HepG2 (cell line): ENCODE data around the gene PLCB4.

Experiments used
- EZH2 ChIP-seq: conservative IDR thresholded peaks from 2 replicates; pipeline ENCODE4 v1.6.1; 2012; ENCODE audit warnings: mild to moderate bottlenecking, low read depth, low read length, moderate library complexity
- HOXA5 ChIP-seq: sonication (generic); formaldehyde crosslinking; IDR thresholded peaks from 2 replicates; pipeline ENCODE4 v1.4.0; 2020; ENCODE audit warnings: missing genetic modification reagents
- JDP2 ChIP-seq: sonication (generic); formaldehyde crosslinking; IDR thresholded peaks from 2 replicates; pipeline ENCODE4 v1.8.1; 2022; ENCODE audit warnings: missing genetic modification reagents, borderline replicate concordance
- MYC ChIP-seq: sonication (generic); formaldehyde crosslinking; IDR thresholded peaks from 2 replicates; pipeline ENCODE4 v1.9.0; 2021; ENCODE audit warnings: missing genetic modification reagents, borderline replicate concordance
- POLR2A ChIP-seq, 2 experiments: IDR thresholded peaks; 2 replicates each; pipeline ENCODE4 v1.6.1; 2011; ENCODE audit warnings: low read depth in 2 of 2, low read length in 2 of 2, mild to moderate bottlenecking in 1 of 2, moderate library complexity in 1 of 2; ENCODE audit not compliant: insufficient read depth in 1 of 2
- RNF2 ChIP-seq: fragments of 450-650 bp; conservative IDR thresholded peaks from 2 replicates; pipeline ENCODE4 v1.6.1; 2016; ENCODE audit warnings: low read depth
- SMARCE1 ChIP-seq: fragments of 450-650 bp; IDR thresholded peaks from 2 replicates; pipeline ENCODE4 v1.6.1; 2017; ENCODE audit warnings: borderline replicate concordance
- ZFP1 ChIP-seq: IDR thresholded peaks from 2 replicates; pipeline ENCODE4 v1.6.1; 2016
- ZFP62 ChIP-seq: sonication (generic); formaldehyde crosslinking; IDR thresholded peaks from 2 replicates; pipeline ENCODE4 v1.4.0; 2020; ENCODE audit warnings: missing genetic modification reagents
- ZMYM2 ChIP-seq: sonication (generic); formaldehyde crosslinking; IDR thresholded peaks from 2 replicates; pipeline ENCODE4 v1.8.0; 2022; ENCODE audit warnings: mild to moderate bottlenecking, missing genetic modification reagents
- TF ChIP-seq, protein P1 (sequence below): sonication (generic); formaldehyde crosslinking; IDR thresholded peaks from 2 replicates; pipeline ENCODE4 v1.4.0; 2020; ENCODE audit warnings: missing genetic modification reagents, borderline replicate concordance

- TF ChIP-seq HOXA5 (CRISPR knock-in tag), result no peak
- TF ChIP-seq MYC, result no peak
- TF ChIP-seq, protein P1, sequence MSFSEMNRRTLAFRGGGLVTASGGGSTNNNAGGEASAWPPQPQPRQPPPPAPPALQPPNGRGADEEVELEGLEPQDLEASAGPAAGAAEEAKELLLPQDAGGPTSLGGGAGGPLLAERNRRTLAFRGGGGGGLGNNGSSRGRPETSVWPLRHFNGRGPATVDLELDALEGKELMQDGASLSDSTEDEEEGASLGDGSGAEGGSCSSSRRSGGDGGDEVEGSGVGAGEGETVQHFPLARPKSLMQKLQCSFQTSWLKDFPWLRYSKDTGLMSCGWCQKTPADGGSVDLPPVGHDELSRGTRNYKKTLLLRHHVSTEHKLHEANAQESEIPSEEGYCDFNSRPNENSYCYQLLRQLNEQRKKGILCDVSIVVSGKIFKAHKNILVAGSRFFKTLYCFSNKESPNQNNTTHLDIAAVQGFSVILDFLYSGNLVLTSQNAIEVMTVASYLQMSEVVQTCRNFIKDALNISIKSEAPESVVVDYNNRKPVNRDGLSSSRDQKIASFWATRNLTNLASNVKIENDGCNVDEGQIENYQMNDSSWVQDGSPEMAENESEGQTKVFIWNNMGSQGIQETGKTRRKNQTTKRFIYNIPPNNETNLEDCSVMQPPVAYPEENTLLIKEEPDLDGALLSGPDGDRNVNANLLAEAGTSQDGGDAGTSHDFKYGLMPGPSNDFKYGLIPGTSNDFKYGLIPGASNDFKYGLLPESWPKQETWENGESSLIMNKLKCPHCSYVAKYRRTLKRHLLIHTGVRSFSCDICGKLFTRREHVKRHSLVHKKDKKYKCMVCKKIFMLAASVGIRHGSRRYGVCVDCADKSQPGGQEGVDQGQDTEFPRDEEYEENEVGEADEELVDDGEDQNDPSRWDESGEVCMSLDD, result no peak
- TF ChIP-seq POLR2A (IDR thresholded peaks at IDR 0.05; ENCODE audit: insufficient read depth in 1 of 2, low read depth in 2 of 2, low read length in 2 of 2), result no peak
- no peak for TF ChIP-seq JDP2 (CRISPR knock-in tag)
- no peak for TF ChIP-seq SMARCE1
- TF ChIP-seq EZH2, result no peak
- TF ChIP-seq ZMYM2 (CRISPR knock-in tag), result no peak
- no peak for TF ChIP-seq ZFP1 (CRISPR knock-in tag)
- TF ChIP-seq RNF2, result no peak
- TF ChIP-seq ZFP62, result no peak
Observed at GRCh38 chr20:9412309-9412708, 343.4 kb downstream of the PLCB4 start.
